ENCODE measurements around the gene BACH2. TPM values are rescaled to one million over a fixed set of nuclear protein-coding genes. Genes with fewer than 3 reads are reported as not detected.
A peak's percentile ranks its signal among the peaks of the same experiment; 100 is the strongest.

The BACH2 gene
- polyA plus RNA-seq, 6 donors from 2014 or later: 31.0 to 130 (median 78.4) TPM

- Mint-ChIP-seq H3K27ac (peak overlapping the region in 5 of 6 donors; percentile 35 to 97 (median 87)), H3K4me3 (peak overlapping the region in 4 of 8 donors; percentile 2 to 53 (median 24)), H3K36me3 (peaks cover 35 to 50% of the 10 kb centered on the region in 2 donors), H3K9me3 (peaks cover 6 to 20% (median 13%) of the 10 kb centered on the region in 7 donors), H3K27me3 (no peaks in the 10 kb centered on the region), H3K4me1 (peaks cover 31 to 51% (median 44%) of the 10 kb centered on the region in 3 donors)
- DNase-seq (no peak), ATAC-seq (ENCODE audit: low read depth in 2 of 2) (no peak)
Measured at GRCh38 chr6:90222724-90223198, 73.9 kb downstream of the BACH2 start.

- Mint-ChIP-seq H3K4me1 (peaks cover 30 to 44% (median 37%) of the 10 kb centered on the region in 3 donors), H3K27me3 (no peaks in the 10 kb centered on the region), H3K9me3 (peaks cover 6 to 19% (median 13%) of the 10 kb centered on the region in 7 donors), H3K27ac (peak overlapping the region in 3 of 6 donors; percentile 32 to 82 (median 74)), H3K4me3 (peak overlapping the region in 2 of 8 donors; percentile 22), H3K36me3 (peaks cover 30 to 46% of the 10 kb centered on the region in 2 donors)
- DNase-seq: no peak
- no peak for ATAC-seq (ENCODE audit: low read depth in 2 of 2)
Measured at GRCh38 chr6:90222008-90222407, 74.6 kb downstream of the BACH2 start.

GRCh38 chr6:90221403-90221802 is 75.2 kb downstream of the BACH2 start:
- Mint-ChIP-seq H3K27ac (peak overlapping the region in 3 of 6 donors; percentile 74 to 87 (median 82)), H3K4me1 (peaks cover 33 to 41% (median 36%) of the 10 kb centered on the region in 3 donors), H3K36me3 (peaks cover 27 to 45% of the 10 kb centered on the region in 2 donors), H3K27me3 (no peaks in the 10 kb centered on the region), H3K4me3 (peak overlapping the region in 4 of 8 donors; percentile 2 to 47 (median 28)), H3K9me3 (peaks cover 6 to 19% (median 13%) of the 10 kb centered on the region in 7 donors)
- no peak for DNase-seq
- no peak for ATAC-seq (ENCODE audit: low read depth in 2 of 2)

- peaks cover 15 to 33% of the 10 kb centered on the region in 2 donors for H3K36me3 Mint-ChIP-seq
Measured at GRCh38 chr6:90220273-90220672, 76.4 kb downstream of the BACH2 start.

GRCh38 chr6:90219209-90219985 is 77.2 kb downstream of the BACH2 start:
- no peaks in the 10 kb centered on the region for H3K27me3 Mint-ChIP-seq
- ATAC-seq (ENCODE audit: low read depth in 2 of 2) (no peak), DNase-seq (no peak)
- no peak overlapping the region for H3K27ac Mint-ChIP-seq
- peaks cover 6 to 19% (median 13%) of the 10 kb centered on the region in 7 donors for H3K9me3 Mint-ChIP-seq
- peaks cover 18 to 41% (median 26%) of the 10 kb centered on the region in 3 donors for H3K4me1 Mint-ChIP-seq
- peaks cover 14 to 29% of the 10 kb centered on the region in 2 donors for H3K36me3 Mint-ChIP-seq
- no peak overlapping the region for H3K4me3 Mint-ChIP-seq

More at GRCh38 chr6:90220273-90220672, 76.4 kb downstream of the BACH2 start:
- Mint-ChIP-seq H3K27ac (no peak overlapping the region), H3K9me3 (peaks cover 6 to 19% (median 13%) of the 10 kb centered on the region in 7 donors), H3K27me3 (no peaks in the 10 kb centered on the region), H3K4me1 (peaks cover 22 to 38% (median 31%) of the 10 kb centered on the region in 3 donors), H3K4me3 (no peak overlapping the region)
- DNase-seq (no peak), ATAC-seq (ENCODE audit: low read depth in 2 of 2) (no peak)

GRCh38 chr6:90218959-90219208 is 77.8 kb downstream of the BACH2 start:
- peaks cover 23 to 41% (median 24%) of the 10 kb centered on the region in 3 donors for H3K4me1 Mint-ChIP-seq
- H3K9me3 Mint-ChIP-seq: peaks cover 6 to 15% (median 12%) of the 10 kb centered on the region in 7 donors
- H3K27me3 Mint-ChIP-seq: no peaks in the 10 kb centered on the region
- no peak overlapping the region for H3K27ac Mint-ChIP-seq
- H3K4me3 Mint-ChIP-seq: no peak overlapping the region
- peaks cover 11 to 26% of the 10 kb centered on the region in 2 donors for H3K36me3 Mint-ChIP-seq
- DNase-seq (no peak), ATAC-seq (ENCODE audit: low read depth in 2 of 2) (no peak)

GRCh38 chr6:90217506-90218127 is 79.0 kb downstream of the BACH2 start:
- H3K4me3 Mint-ChIP-seq: no peak overlapping the region
- H3K9me3 Mint-ChIP-seq: peaks cover under 1 to 3% (median 2%) of the 10 kb centered on the region in 7 donors
- DNase-seq (no peak), ATAC-seq (ENCODE audit: low read depth in 2 of 2) (no peak)
- H3K36me3 Mint-ChIP-seq: peaks cover 2 to 14% of the 10 kb centered on the region in 2 donors
- H3K27me3 Mint-ChIP-seq: no peaks in the 10 kb centered on the region
- H3K4me1 Mint-ChIP-seq: peaks cover 13 to 46% (median 27%) of the 10 kb centered on the region in 3 donors
- no peak overlapping the region for H3K27ac Mint-ChIP-seq

GRCh38 chr6:90216072-90216977 is 80.3 kb downstream of the BACH2 start:
- no peaks in the 10 kb centered on the region for H3K9me3 Mint-ChIP-seq
- peaks cover 1 to 49% (median 27%) of the 10 kb centered on the region in 3 donors for H3K4me1 Mint-ChIP-seq
- peak overlapping the region in 6 of 8 donors; percentile 5 to 77 (median 45) for H3K4me3 Mint-ChIP-seq
- H3K27me3 Mint-ChIP-seq: no peaks in the 10 kb centered on the region
- H3K36me3 Mint-ChIP-seq: peaks cover under 1 to 6% of the 10 kb centered on the region in 2 donors
- DNase-seq: peak; percentile 85
- peak; percentile 85 to 88 for ATAC-seq (ENCODE audit: low read depth in 2 of 2)
- H3K27ac Mint-ChIP-seq: no peak overlapping the region

- Mint-ChIP-seq H3K27ac (no peak overlapping the region), H3K27me3 (no peaks in the 10 kb centered on the region), H3K4me3 (peak overlapping the region in 6 of 8 donors; percentile 2 to 71 (median 40)), H3K36me3 (peaks cover 0 to 13% of the 10 kb centered on the region in 2 donors), H3K4me1 (peaks cover 3 to 49% (median 40%) of the 10 kb centered on the region in 3 donors), H3K9me3 (no peaks in the 10 kb centered on the region)
- ATAC-seq (ENCODE audit: low read depth in 2 of 2): no peak
- DNase-seq: no peak
Measured at GRCh38 chr6:90214966-90215365, 81.7 kb downstream of the BACH2 start.

- Mint-ChIP-seq H3K27ac (peak overlapping the region in 1 of 6 donors; percentile 89), H3K36me3 (peaks cover 0 to 13% of the 10 kb centered on the region in 2 donors), H3K27me3 (no peaks in the 10 kb centered on the region), H3K9me3 (no peaks in the 10 kb centered on the region), H3K4me1 (peaks cover 5 to 49% (median 41%) of the 10 kb centered on the region in 3 donors), H3K4me3 (peak overlapping the region in 5 of 8 donors; percentile 29 to 71 (median 41))
- DNase-seq: peak; percentile 53
- peak; percentile 15 to 23 for ATAC-seq (ENCODE audit: low read depth in 2 of 2)
Measured at GRCh38 chr6:90214461-90214860, 82.2 kb downstream of the BACH2 start.

GRCh38 chr6:90212274-90212673 is 84.4 kb downstream of the BACH2 start:
- Mint-ChIP-seq H3K36me3 (peaks cover 0 to 13% of the 10 kb centered on the region in 2 donors), H3K27ac (peak overlapping the region in 5 of 6 donors; percentile 64 to 98 (median 87)), H3K4me3 (peak overlapping the region in 1 of 8 donors; percentile 72), H3K9me3 (no peaks in the 10 kb centered on the region), H3K4me1 (peaks cover 19 to 63% (median 54%) of the 10 kb centered on the region in 3 donors), H3K27me3 (no peaks in the 10 kb centered on the region)
- DNase-seq (no peak), ATAC-seq (ENCODE audit: low read depth in 2 of 2) (no peak)

- no peak for ATAC-seq (ENCODE audit: low read depth in 2 of 2)
- Mint-ChIP-seq H3K27me3 (no peaks in the 10 kb centered on the region), H3K9me3 (no peaks in the 10 kb centered on the region), H3K4me1 (peaks cover 45 to 74% (median 52%) of the 10 kb centered on the region in 3 donors), H3K27ac (peak overlapping the region in 5 of 6 donors; percentile 4 to 75 (median 57)), H3K36me3 (peaks cover 20 to 31% of the 10 kb centered on the region in 2 donors), H3K4me3 (peak overlapping the region in 2 of 8 donors; percentile 6 to 37)
- DNase-seq: no peak
Measured at GRCh38 chr6:90209527-90209926, 87.1 kb downstream of the BACH2 start.
